CD4-positive, alpha-beta memory T cell (primary cell): ENCODE results near the gene GGA3. TPM values are rescaled to one million over a fixed set of nuclear protein-coding genes. Genes with fewer than 3 reads are reported as not detected.
A peak's percentile ranks its signal among the peaks of the same experiment; 100 is the strongest.

Experiments
- CTCF ChIA-PET: fragments of 350-600 bp; sonication (Branson Sonifier 250); formaldehyde crosslinking; loops from one replicate; lab custom pipeline; 2021; ENCODE audit warnings: inconsistent platforms; ENCODE audit not compliant: partially characterized antibody; lab: Charles Lee
- POLR2A ChIA-PET: fragments of 350-600 bp; sonication (Branson Sonifier 250); formaldehyde crosslinking; loops from one replicate; lab custom pipeline; 2021; ENCODE audit not compliant: partially characterized antibody; lab: Charles Lee
- DNase-seq, 5 donors: peaks; one replicate each; pipeline versions ENCODE4 v3.0.0 to v3.0.0-alpha.2; 2020 to 2022; ENCODE audit warnings: mixed read lengths in 1 of 5
- H3K27ac ChIP-seq: one replicate; pipeline ENCODE4 v1.7.0; 2013; ENCODE audit warnings: low read depth, low read length
- H3K27me3 ChIP-seq: 2 replicates; pipeline ENCODE4 v1.7.0; 2013; ENCODE audit warnings: mild to moderate bottlenecking, low read length, moderate library complexity; ENCODE audit not compliant: insufficient read depth
- H3K36me3 ChIP-seq: 2 replicates; pipeline ENCODE4 v1.7.0; 2013; ENCODE audit warnings: mild to moderate bottlenecking, low read length, moderate library complexity; ENCODE audit not compliant: insufficient read depth
- H3K4me1 ChIP-seq: 2 replicates; pipeline ENCODE4 v1.7.0; 2013; ENCODE audit warnings: mild to moderate bottlenecking, low read length, moderate library complexity; ENCODE audit not compliant: insufficient read depth
- H3K4me3 ChIP-seq, 2 donors: one replicate each; pipeline ENCODE4 v1.7.0; 2013; ENCODE audit warnings: low read length in 2 of 2, mild to moderate bottlenecking in 1 of 2
- H3K9me3 ChIP-seq, 2 donors: one replicate each; pipeline ENCODE4 v1.7.0; 2013; ENCODE audit warnings: low read length in 2 of 2, control low read depth in 1 of 2; ENCODE audit not compliant: control insufficient read depth in 1 of 2
- H3K27ac Mint-ChIP-seq, 7 donors: one replicate each; pipeline ENCODE4 v1.8.0; 2020 to 2021; ENCODE audit warnings: mixed read lengths in 7 of 7, mild to moderate bottlenecking in 6 of 7, inconsistent platforms in 3 of 7, moderate library complexity in 3 of 7
- H3K27me3 Mint-ChIP-seq, 2 donors: one replicate each; pipeline ENCODE4 v1.8.0; 2020 to 2021; ENCODE audit warnings: mixed read lengths in 2 of 2
- H3K36me3 Mint-ChIP-seq, 2 donors: one replicate each; pipeline ENCODE4 v1.8.0; 2020 to 2021; ENCODE audit warnings: mixed read lengths in 2 of 2, inconsistent platforms in 1 of 2, mild to moderate bottlenecking in 1 of 2
- H3K4me1 Mint-ChIP-seq, 4 donors: one replicate each; pipeline ENCODE4 v1.8.0; 2020 to 2021; ENCODE audit warnings: mixed read lengths in 4 of 4, mild to moderate bottlenecking in 1 of 4
- H3K4me3 Mint-ChIP-seq, 8 donors: one replicate each; pipeline ENCODE4 v1.8.0; 2020 to 2021; ENCODE audit warnings: mixed read lengths in 8 of 8, mild to moderate bottlenecking in 7 of 8, moderate library complexity in 6 of 8, inconsistent platforms in 3 of 8
- H3K9me3 Mint-ChIP-seq, 8 donors: one replicate each; pipeline ENCODE4 v1.8.0; 2020 to 2021; ENCODE audit warnings: mixed read lengths in 8 of 8, mild to moderate bottlenecking in 5 of 8, inconsistent platforms in 3 of 8, moderate library complexity in 1 of 8
- intact Hi-C: fragments of 100-400 bp; cut with micrococcal nuclease; formaldehyde crosslinking; loops from one replicate; pipeline ENCODE4 v1.15.1; 2023
- polyA plus RNA-seq, 2 donors: library from polyadenylated mRNA; unstranded; fragments of 300-500 nt; fragmentation: Illumina TruSeq; gene quantifications; one replicate each; pipeline ENCODE4 v1.2.3, GENCODE V29; 2021
- total RNA-seq, 2 experiments: library from RNA; stranded (reverse); gene quantifications; one replicate each; pipeline ENCODE4 v1.2.3, GENCODE V29; 2021

The GGA3 gene
- total and polyA plus RNA-seq, 4 experiments from 2014 or later = 7.7 to 122 (median 73.6) TPM

- intact Hi-C loops = no loop called here
- no peak for DNase-seq
- ChIA-PET POLR2A (interaction anchor here (1.4 to 8.6 kb wide), 5 partner anchors 9 to 425 kb away, joined by 3 to 62 read pairs (median 9); partner anchors contain the start of genes GGA3, MIF4GD, MRPS7 and RECQL5), CTCF (interaction anchor here (1.1 to 5.7 kb wide), 7 partner anchors 19 to 171 kb away, joined by 3 to 42 read pairs (median 4); no protein-coding TSS in a partner anchor)
- Histone ChIP-seq H3K27me3 (no peaks in the 10 kb centered on the region), H3K4me3 (peak overlapping the region in 1 of 2 donors; percentile 15), H3K36me3 (peaks cover 72% of the 10 kb centered on the region), H3K9me3 (no peaks in the 10 kb centered on the region), H3K27ac (peak overlapping the region; percentile 67), H3K4me1 (peaks cover 57% of the 10 kb centered on the region)
- Mint-ChIP-seq H3K4me1 (peaks cover 32 to 62% (median 41%) of the 10 kb centered on the region in 4 donors), H3K27ac (peak overlapping the region; percentile 94 to 99 (median 98)), H3K9me3 (no peaks in the 10 kb centered on the region), H3K4me3 (peak overlapping the region in 4 of 8 donors; percentile 35 to 79 (median 64)), H3K36me3 (peaks cover 39 to 72% of the 10 kb centered on the region in 2 donors), H3K27me3 (no peaks in the 10 kb centered on the region)
These were observed 19.9 kb downstream of the GGA3 start for GRCh38 chr17:75241502-75241901.

- CTCF ChIA-PET = interaction anchor here (1.2 to 5.7 kb wide), 6 partner anchors 9 to 171 kb away, joined by 3 to 42 read pairs (median 5); no protein-coding TSS in a partner anchor
- Histone ChIP-seq H3K4me3 (no peak overlapping the region), H3K36me3 (peaks cover 72% of the 10 kb centered on the region), H3K27me3 (no peaks in the 10 kb centered on the region), H3K27ac (peak overlapping the region; percentile 67), H3K9me3 (no peaks in the 10 kb centered on the region), H3K4me1 (peaks cover 57% of the 10 kb centered on the region)
- intact Hi-C loops = no loop called here
- DNase-seq = no peak
- Mint-ChIP-seq H3K4me1 (peaks cover 32 to 60% (median 40%) of the 10 kb centered on the region in 4 donors), H3K27me3 (no peaks in the 10 kb centered on the region), H3K4me3 (no peak overlapping the region), H3K9me3 (no peaks in the 10 kb centered on the region), H3K27ac (peak overlapping the region in 5 of 7 donors; percentile 57 to 99 (median 98)), H3K36me3 (peaks cover 35 to 73% of the 10 kb centered on the region in 2 donors)
- POLR2A ChIA-PET = interaction anchor here (1.9 to 8.6 kb wide), 4 partner anchors 10 to 48 kb away, joined by 8 to 62 read pairs (median 26); partner anchors contain the start of genes GGA3, MIF4GD, MRPS7 and SLC25A19
These were observed 20.3 kb downstream of the GGA3 start for GRCh38 chr17:75241143-75241430.

GRCh38 chr17:75240394-75241142, 20.8 kb downstream of the GGA3 start:
- POLR2A ChIA-PET = interaction anchor here (1.1 to 8.6 kb wide), 4 partner anchors 10 to 279 kb away, joined by 3 to 62 read pairs (median 13); partner anchors contain the start of genes GGA3, MIF4GD and MRPS7
- Histone ChIP-seq H3K9me3 (no peaks in the 10 kb centered on the region), H3K27me3 (no peaks in the 10 kb centered on the region), H3K4me1 (peaks cover 56% of the 10 kb centered on the region), H3K4me3 (no peak overlapping the region), H3K36me3 (peaks cover 72% of the 10 kb centered on the region), H3K27ac (peak overlapping the region; percentile 67)
- intact Hi-C loops = no loop called here
- Mint-ChIP-seq H3K27me3 (no peaks in the 10 kb centered on the region), H3K4me3 (peak overlapping the region in 1 of 8 donors; percentile 22), H3K36me3 (peaks cover 31 to 70% of the 10 kb centered on the region in 2 donors), H3K4me1 (peaks cover 32 to 54% (median 40%) of the 10 kb centered on the region in 4 donors), H3K9me3 (no peaks in the 10 kb centered on the region), H3K27ac (peak overlapping the region; percentile 19 to 98 (median 78))
- CTCF ChIA-PET = interaction anchor here (0.8 to 5.7 kb wide), 12 partner anchors 10 to 279 kb away, joined by 3 to 42 read pairs (median 5); partner anchors contain the start of genes MIF4GD and SLC25A19
- DNase-seq = peak in 1 of 5 donors; percentile 16

- intact Hi-C loops = no loop called here
- no peak for DNase-seq
- peak overlapping the region in 6 of 7 donors; percentile 55 to 91 (median 78) for H3K27ac Mint-ChIP-seq
- Histone ChIP-seq H3K4me1 (peaks cover 49% of the 10 kb centered on the region), H3K27me3 (no peaks in the 10 kb centered on the region), H3K36me3 (peaks cover 75% of the 10 kb centered on the region), H3K4me3 (no peak overlapping the region), H3K9me3 (no peaks in the 10 kb centered on the region), H3K27ac (no peak overlapping the region)
- H3K36me3 Mint-ChIP-seq = peaks cover 32 to 74% of the 10 kb centered on the region in 2 donors
- ChIA-PET POLR2A (interaction anchor here (1.1 to 8.6 kb wide), 5 partner anchors 22 to 278 kb away, joined by 3 to 62 read pairs (median 12); partner anchors contain the start of genes GGA3, MIF4GD and MRPS7), CTCF (interaction anchor here (0.8 to 5.7 kb wide), 13 partner anchors 11 to 279 kb away, joined by 3 to 42 read pairs (median 5); partner anchors contain the start of genes MIF4GD and SLC25A19)
- H3K4me3 Mint-ChIP-seq = no peak overlapping the region
- no peaks in the 10 kb centered on the region for H3K27me3 Mint-ChIP-seq
- no peaks in the 10 kb centered on the region for H3K9me3 Mint-ChIP-seq
- peaks cover 32 to 53% (median 40%) of the 10 kb centered on the region in 4 donors for H3K4me1 Mint-ChIP-seq
These were observed 21.5 kb downstream of the GGA3 start for GRCh38 chr17:75239778-75240393.

- Mint-ChIP-seq H3K4me1 (peaks cover 27 to 47% (median 35%) of the 10 kb centered on the region in 4 donors), H3K27me3 (no peaks in the 10 kb centered on the region), H3K27ac (peak overlapping the region; percentile 90 to 99 (median 96)), H3K4me3 (peak overlapping the region in 5 of 8 donors; percentile 82 to 94 (median 87)), H3K9me3 (no peaks in the 10 kb centered on the region), H3K36me3 (peaks cover 35 to 76% of the 10 kb centered on the region in 2 donors)
- ChIA-PET POLR2A (interaction anchor here (1.4 to 8.6 kb wide), 4 partner anchors 22 to 125 kb away, joined by 3 to 62 read pairs (median 14); partner anchors contain the start of genes GGA3, MIF4GD and MRPS7), CTCF (interaction anchor here (0.8 to 5.7 kb wide), 10 partner anchors 10 to 278 kb away, joined by 3 to 42 read pairs (median 5); partner anchors contain the start of genes MIF4GD and SLC25A19)
- no peaks in the 10 kb centered on the region for H3K9me3 ChIP-seq
- DNase-seq = no peak
- intact Hi-C loops = no loop called here
- no peaks in the 10 kb centered on the region for H3K27me3 ChIP-seq
- H3K4me3 ChIP-seq = no peak overlapping the region
- H3K4me1 ChIP-seq = peaks cover 47% of the 10 kb centered on the region
- H3K36me3 ChIP-seq = peaks cover 82% of the 10 kb centered on the region
- H3K27ac ChIP-seq = peak overlapping the region; percentile 16
These were observed 22.2 kb downstream of the GGA3 start for GRCh38 chr17:75239214-75239613.

- H3K4me1 Mint-ChIP-seq = peaks cover 24 to 43% (median 31%) of the 10 kb centered on the region in 4 donors
- peaks cover 45% of the 10 kb centered on the region for H3K4me1 ChIP-seq
- H3K9me3 ChIP-seq = no peaks in the 10 kb centered on the region
- peak overlapping the region; percentile 16 for H3K27ac ChIP-seq
- peaks cover 36 to 72% of the 10 kb centered on the region in 2 donors for H3K36me3 Mint-ChIP-seq
- intact Hi-C loops = loop anchor here (1.0 kb wide), 1 partner anchor 124 kb away; no protein-coding TSS in a partner anchor
- H3K4me3 ChIP-seq = no peak overlapping the region
- no peaks in the 10 kb centered on the region for H3K27me3 Mint-ChIP-seq
- ChIA-PET POLR2A (interaction anchor here (1.0 to 8.6 kb wide), 5 partner anchors 23 to 125 kb away, joined by 3 to 62 read pairs (median 12); partner anchors contain the start of genes GGA3, MIF4GD and MRPS7), CTCF (interaction anchor here (0.8 to 5.7 kb wide), 11 partner anchors 9 to 277 kb away, joined by 3 to 42 read pairs (median 5); partner anchors contain the start of gene SLC25A19)
- peak; percentile 58 to 68 (median 67) for DNase-seq
- H3K27ac Mint-ChIP-seq = peak overlapping the region; percentile 90 to 99 (median 96)
- peaks cover 82% of the 10 kb centered on the region for H3K36me3 ChIP-seq
- H3K9me3 Mint-ChIP-seq = no peaks in the 10 kb centered on the region
- H3K27me3 ChIP-seq = no peaks in the 10 kb centered on the region
- H3K4me3 Mint-ChIP-seq = peak overlapping the region; percentile 82 to 94 (median 87)
These were observed 22.7 kb downstream of the GGA3 start for GRCh38 chr17:75238684-75239191.
